NB4 (cell line): Measurements from ENCODE around the gene MACROD2.
"Not testable (repeated sequence)": the region's sequence is repeated elsewhere in the genome, so short reads cannot be mapped to it uniquely, and the experiment has no call there.

Experiments used
- DNase-seq: peaks from one replicate; pipeline ENCODE4 v3.0.0; 2010; ENCODE audit warnings: low read depth
- H3K4me3 ChIP-seq: one replicate; pipeline ENCODE4 v1.5.1; 2011; ENCODE audit warnings: mild to moderate bottlenecking, low read depth, low read length, moderate library complexity
- MYC ChIP-seq: IDR thresholded peaks from 2 replicates; pipeline ENCODE4 v1.6.1; 2011; ENCODE audit warnings: low read depth, low read length
- POLR2A ChIP-seq: IDR thresholded peaks from 2 replicates; pipeline ENCODE4 v1.6.1; 2011; ENCODE audit warnings: mild to moderate bottlenecking; ENCODE audit not compliant: insufficient read length; ENCODE audit errors: extremely low read depth
- TF ChIP-seq, protein P1 (sequence below): IDR thresholded peaks from 2 replicates; pipeline ENCODE4 v1.6.1; 2011; ENCODE audit warnings: low read depth, low read length
- TF ChIP-seq, protein P2 (sequence below): IDR thresholded peaks from one replicate; pipeline ENCODE4 v1.5.1; 2012; ENCODE audit warnings: low read depth, low read length

The MACROD2 gene

DNA sequence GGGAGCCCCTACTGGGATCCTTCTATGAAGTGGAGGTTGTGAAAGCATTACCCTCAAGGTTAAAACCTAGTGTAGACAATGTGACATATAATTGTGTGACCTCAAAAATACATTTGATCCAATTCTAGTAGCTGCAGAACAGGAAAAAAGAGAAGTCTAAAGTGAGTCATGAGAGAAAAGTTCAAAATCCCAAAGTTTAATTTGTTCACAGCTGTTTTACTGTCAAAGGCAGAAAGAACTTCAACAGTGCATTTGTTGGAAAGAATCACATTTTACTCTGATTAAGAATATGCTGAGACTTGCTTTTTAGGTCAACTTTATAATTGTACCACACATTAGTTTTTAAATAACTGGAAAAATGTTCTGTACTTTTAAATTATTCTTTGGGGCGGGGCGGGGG lies 1369.5 kb downstream of the MACROD2 start:
- H3K4me3 ChIP-seq: no peak overlapping the region
- TF ChIP-seq, protein P1, sequence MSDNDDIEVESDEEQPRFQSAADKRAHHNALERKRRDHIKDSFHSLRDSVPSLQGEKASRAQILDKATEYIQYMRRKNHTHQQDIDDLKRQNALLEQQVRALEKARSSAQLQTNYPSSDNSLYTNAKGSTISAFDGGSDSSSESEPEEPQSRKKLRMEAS: no peak
- TF ChIP-seq, protein P2, sequence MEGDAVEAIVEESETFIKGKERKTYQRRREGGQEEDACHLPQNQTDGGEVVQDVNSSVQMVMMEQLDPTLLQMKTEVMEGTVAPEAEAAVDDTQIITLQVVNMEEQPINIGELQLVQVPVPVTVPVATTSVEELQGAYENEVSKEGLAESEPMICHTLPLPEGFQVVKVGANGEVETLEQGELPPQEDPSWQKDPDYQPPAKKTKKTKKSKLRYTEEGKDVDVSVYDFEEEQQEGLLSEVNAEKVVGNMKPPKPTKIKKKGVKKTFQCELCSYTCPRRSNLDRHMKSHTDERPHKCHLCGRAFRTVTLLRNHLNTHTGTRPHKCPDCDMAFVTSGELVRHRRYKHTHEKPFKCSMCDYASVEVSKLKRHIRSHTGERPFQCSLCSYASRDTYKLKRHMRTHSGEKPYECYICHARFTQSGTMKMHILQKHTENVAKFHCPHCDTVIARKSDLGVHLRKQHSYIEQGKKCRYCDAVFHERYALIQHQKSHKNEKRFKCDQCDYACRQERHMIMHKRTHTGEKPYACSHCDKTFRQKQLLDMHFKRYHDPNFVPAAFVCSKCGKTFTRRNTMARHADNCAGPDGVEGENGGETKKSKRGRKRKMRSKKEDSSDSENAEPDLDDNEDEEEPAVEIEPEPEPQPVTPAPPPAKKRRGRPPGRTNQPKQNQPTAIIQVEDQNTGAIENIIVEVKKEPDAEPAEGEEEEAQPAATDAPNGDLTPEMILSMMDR: no peak
- DNase-seq: no peak

DNA sequence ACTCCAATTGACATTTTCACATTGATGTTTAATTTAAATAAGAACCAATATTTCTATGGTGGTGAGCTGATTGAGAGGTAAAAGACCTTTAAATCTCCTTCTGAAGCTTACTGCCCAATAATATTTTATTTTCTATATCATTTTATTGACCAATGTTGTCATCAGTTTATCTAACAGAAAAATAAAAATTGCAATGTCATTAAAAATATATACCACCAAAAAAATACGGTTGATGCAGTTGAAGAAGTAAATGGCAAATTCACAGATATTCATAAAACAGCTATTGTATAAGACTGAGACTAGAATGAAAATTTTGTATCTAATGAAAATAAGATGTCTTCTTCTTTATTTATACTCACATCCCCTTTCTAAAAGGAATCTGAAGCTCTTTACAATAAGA lies 1375.1 kb downstream of the MACROD2 start:
- DNase-seq: no peak
- H3K4me3 ChIP-seq: no peak overlapping the region
- TF ChIP-seq, protein P1: no peak
- TF ChIP-seq, protein P2: no peak
- TF ChIP-seq MYC (no peak), POLR2A (no peak)

DNA sequence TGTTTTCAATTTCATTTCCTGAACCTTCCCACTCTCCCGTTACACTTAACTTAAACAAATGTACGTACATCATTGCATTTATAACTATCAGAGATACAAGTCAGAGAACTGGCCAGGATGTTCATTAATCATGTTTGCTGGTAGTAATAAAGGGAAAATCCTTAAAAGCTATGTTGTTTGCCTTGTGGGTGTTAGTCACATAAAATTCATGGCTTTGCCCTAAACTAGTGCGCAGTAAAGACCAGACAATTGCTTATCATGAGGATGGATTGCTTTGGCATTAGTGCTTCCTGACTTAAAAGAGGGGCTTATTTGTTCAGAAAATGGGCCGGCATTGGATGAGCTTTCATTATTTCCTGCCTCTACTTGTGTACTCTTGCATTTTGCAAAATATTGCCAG lies 1379.4 kb downstream of the MACROD2 start:
- DNase-seq: no peak
- TF ChIP-seq POLR2A (no peak), MYC (no peak)
- TF ChIP-seq, protein P1: no peak
- TF ChIP-seq, protein P2: no peak
- no peak overlapping the region for H3K4me3 ChIP-seq

DNA sequence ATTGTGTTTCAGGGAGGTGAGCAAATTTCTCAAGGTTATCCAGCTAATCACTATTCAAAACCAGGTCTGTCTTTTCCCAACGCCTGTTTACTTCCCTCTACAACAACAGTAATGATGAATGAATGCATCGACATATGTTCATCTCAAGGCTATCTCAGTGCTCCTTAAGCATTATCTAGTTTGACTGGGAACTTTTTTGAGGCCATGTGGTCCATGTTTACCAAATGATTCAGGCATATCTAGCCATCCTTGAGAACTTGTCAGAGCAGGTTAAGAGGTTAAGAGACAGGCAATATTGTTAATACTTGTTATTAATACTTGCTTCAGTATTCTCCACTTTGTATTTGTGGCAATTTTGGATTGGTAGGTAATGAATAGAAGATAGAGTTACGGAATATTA lies 1380.5 kb downstream of the MACROD2 start:
- H3K4me3 ChIP-seq: no peak overlapping the region
- no peak for DNase-seq
- TF ChIP-seq POLR2A (no peak), MYC (no peak)
- TF ChIP-seq, protein P1: no peak
- TF ChIP-seq, protein P2: no peak

DNA sequence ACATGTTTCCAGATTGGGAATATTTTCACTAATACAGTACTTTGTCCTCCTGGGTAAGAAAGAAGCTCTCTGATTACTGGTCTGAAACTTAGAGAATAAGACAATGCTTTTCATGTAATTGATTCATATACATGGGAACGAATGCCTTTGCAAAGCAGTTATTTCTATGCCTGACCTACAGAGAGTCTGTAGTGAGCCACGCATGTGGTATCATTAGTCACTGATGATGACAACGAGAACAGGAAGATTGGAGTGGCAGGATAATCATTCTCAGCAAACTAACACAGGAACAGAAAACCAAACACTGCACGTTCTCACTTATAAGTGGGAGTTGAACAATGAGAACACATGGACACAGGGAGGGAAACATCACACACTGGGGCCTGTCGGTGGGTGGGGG lies 1382.3 kb downstream of the MACROD2 start:
- not testable (repeated sequence) for DNase-seq, H3K4me3 ChIP-seq

DNA sequence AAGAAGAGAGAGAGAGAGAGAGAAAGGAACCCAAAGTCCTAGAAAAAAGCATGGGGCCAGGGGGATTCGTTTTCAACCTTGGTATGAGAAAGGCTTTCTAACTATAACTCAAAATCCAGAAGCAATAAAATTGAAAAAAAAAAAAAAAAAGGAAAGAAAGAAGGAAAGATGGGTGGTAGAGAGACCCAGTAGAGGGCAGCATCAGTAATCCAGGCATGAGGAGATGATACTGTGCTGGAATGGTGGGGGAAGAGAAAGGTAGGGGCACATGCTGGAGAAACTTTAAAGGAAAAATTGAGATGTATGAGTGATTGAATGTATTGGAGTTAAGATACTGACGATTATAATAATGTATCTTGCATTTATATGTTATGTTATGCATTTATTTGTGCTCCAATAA lies 1382.8 kb downstream of the MACROD2 start:
- no peak overlapping the region for H3K4me3 ChIP-seq
- TF ChIP-seq, protein P2: no peak
- TF ChIP-seq, protein P1: no peak
- TF ChIP-seq POLR2A (no peak), MYC (no peak)
- DNase-seq: no peak
